ENCODE measurements around the gene CHPF2.

CHPF2 gene

DNA sequence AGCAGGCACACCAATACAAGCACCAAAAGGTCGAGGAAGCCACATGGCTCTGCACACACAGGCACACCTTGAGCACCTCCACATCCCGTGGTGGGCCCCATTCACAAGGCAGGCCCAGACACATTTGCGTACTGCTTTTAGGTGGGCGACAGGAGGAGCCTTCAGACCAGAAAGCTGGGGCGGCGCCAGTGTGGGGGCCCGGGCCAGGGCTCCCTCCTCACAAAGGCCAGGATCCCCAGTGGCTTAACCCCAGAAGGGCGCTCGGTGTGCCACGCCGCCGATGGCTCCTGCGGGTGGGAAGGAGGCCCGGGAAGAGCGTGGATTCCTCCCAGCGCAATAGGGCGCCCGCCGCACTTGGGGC is 19.0 kb downstream of the CHPF2 start (continued):
- TF ChIP-seq ZNF404 (tag by site-specific recombination; IDR thresholded peaks at IDR 0.05) (no peak), ZNF16 (tag by site-specific recombination; IDR thresholded peaks at IDR 0.05; ENCODE audit: low read depth) (no peak), ZNF473 (tag by site-specific recombination; IDR thresholded peaks at IDR 0.05) (no peak), ZNF776 (tag by site-specific recombination; IDR thresholded peaks at IDR 0.05; ENCODE audit: borderline replicate concordance) (no peak), ZNF292 (tag by site-specific recombination; IDR thresholded peaks at IDR 0.05; ENCODE audit: borderline replicate concordance, low read depth) (no peak), SETDB1 (IDR thresholded peaks at IDR 0.05; ENCODE audit: insufficient read length, low read length) (no peak), ZNF140 (tag by site-specific recombination; IDR thresholded peaks at IDR 0.05) (no peak), ZNF155 (tag by site-specific recombination; IDR thresholded peaks at IDR 0.05) (no peak), ZBTB20 (tag by site-specific recombination; IDR thresholded peaks at IDR 0.05) (peak; percentile 69), KLF8 (tag by site-specific recombination; IDR thresholded peaks at IDR 0.05) (peak; percentile 35; the same call in 1 of the 2 replicates), ZNF394 (tag by site-specific recombination; IDR thresholded peaks at IDR 0.05; ENCODE audit: borderline replicate concordance) (no peak), ZNF544 (tag by site-specific recombination; IDR thresholded peaks at IDR 0.05) (no peak), ZNF521 (tag by site-specific recombination; IDR thresholded peaks at IDR 0.05) (no peak), GFI1B (tag by site-specific recombination; IDR thresholded peaks at IDR 0.05) (no peak), ZNF157 (tag by site-specific recombination; IDR thresholded peaks at IDR 0.05) (no peak), ZFHX2 (tag by site-specific recombination; conservative IDR thresholded peaks at IDR 0.05) (peak; percentile 74), ZNF146 (tag by site-specific recombination; IDR thresholded peaks at IDR 0.05) (no peak), ZNF341 (tag by site-specific recombination; IDR thresholded peaks at IDR 0.05; ENCODE audit: low read depth) (peak; percentile 41), ZIC2 (tag by site-specific recombination; IDR thresholded peaks at IDR 0.05) (peak; percentile 43), ZNF610 (tag by site-specific recombination; IDR thresholded peaks at IDR 0.05; ENCODE audit: borderline replicate concordance) (no peak), YY1 (tag by site-specific recombination; IDR thresholded peaks at IDR 0.05) (no peak; the same call in 1 of the 2 replicates), ZNF132 (tag by site-specific recombination; IDR thresholded peaks at IDR 0.05; ENCODE audit: borderline replicate concordance) (no peak), ZNF423 (tag by site-specific recombination; IDR thresholded peaks at IDR 0.05) (no peak)
- TF ChIP-seq, protein P1, sequence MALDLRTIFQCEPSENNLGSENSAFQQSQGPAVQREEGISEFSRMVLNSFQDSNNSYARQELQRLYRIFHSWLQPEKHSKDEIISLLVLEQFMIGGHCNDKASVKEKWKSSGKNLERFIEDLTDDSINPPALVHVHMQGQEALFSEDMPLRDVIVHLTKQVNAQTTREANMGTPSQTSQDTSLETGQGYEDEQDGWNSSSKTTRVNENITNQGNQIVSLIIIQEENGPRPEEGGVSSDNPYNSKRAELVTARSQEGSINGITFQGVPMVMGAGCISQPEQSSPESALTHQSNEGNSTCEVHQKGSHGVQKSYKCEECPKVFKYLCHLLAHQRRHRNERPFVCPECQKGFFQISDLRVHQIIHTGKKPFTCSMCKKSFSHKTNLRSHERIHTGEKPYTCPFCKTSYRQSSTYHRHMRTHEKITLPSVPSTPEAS (tag by site-specific recombination; IDR thresholded peaks at IDR 0.05) = peak; percentile 80
- TF ChIP-seq, protein P2, sequence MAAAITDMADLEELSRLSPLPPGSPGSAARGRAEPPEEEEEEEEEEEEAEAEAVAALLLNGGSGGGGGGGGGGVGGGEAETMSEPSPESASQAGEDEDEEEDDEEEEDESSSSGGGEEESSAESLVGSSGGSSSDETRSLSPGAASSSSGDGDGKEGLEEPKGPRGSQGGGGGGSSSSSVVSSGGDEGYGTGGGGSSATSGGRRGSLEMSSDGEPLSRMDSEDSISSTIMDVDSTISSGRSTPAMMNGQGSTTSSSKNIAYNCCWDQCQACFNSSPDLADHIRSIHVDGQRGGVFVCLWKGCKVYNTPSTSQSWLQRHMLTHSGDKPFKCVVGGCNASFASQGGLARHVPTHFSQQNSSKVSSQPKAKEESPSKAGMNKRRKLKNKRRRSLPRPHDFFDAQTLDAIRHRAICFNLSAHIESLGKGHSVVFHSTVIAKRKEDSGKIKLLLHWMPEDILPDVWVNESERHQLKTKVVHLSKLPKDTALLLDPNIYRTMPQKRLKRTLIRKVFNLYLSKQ (tag by site-specific recombination; IDR thresholded peaks at IDR 0.05; ENCODE audit: borderline replicate concordance) = no peak
- TF ChIP-seq, protein P3, sequence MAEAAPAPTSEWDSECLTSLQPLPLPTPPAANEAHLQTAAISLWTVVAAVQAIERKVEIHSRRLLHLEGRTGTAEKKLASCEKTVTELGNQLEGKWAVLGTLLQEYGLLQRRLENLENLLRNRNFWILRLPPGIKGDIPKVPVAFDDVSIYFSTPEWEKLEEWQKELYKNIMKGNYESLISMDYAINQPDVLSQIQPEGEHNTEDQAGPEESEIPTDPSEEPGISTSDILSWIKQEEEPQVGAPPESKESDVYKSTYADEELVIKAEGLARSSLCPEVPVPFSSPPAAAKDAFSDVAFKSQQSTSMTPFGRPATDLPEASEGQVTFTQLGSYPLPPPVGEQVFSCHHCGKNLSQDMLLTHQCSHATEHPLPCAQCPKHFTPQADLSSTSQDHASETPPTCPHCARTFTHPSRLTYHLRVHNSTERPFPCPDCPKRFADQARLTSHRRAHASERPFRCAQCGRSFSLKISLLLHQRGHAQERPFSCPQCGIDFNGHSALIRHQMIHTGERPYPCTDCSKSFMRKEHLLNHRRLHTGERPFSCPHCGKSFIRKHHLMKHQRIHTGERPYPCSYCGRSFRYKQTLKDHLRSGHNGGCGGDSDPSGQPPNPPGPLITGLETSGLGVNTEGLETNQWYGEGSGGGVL (tag by site-specific recombination; IDR thresholded peaks at IDR 0.05) = no peak
- TF ChIP-seq, protein P4, sequence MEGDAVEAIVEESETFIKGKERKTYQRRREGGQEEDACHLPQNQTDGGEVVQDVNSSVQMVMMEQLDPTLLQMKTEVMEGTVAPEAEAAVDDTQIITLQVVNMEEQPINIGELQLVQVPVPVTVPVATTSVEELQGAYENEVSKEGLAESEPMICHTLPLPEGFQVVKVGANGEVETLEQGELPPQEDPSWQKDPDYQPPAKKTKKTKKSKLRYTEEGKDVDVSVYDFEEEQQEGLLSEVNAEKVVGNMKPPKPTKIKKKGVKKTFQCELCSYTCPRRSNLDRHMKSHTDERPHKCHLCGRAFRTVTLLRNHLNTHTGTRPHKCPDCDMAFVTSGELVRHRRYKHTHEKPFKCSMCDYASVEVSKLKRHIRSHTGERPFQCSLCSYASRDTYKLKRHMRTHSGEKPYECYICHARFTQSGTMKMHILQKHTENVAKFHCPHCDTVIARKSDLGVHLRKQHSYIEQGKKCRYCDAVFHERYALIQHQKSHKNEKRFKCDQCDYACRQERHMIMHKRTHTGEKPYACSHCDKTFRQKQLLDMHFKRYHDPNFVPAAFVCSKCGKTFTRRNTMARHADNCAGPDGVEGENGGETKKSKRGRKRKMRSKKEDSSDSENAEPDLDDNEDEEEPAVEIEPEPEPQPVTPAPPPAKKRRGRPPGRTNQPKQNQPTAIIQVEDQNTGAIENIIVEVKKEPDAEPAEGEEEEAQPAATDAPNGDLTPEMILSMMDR (tag by site-specific recombination; IDR thresholded peaks at IDR 0.05) = 0 out of 2 replicates have a peak, but pooled peaks have one; percentile 13
- TF ChIP-seq, protein P5, sequence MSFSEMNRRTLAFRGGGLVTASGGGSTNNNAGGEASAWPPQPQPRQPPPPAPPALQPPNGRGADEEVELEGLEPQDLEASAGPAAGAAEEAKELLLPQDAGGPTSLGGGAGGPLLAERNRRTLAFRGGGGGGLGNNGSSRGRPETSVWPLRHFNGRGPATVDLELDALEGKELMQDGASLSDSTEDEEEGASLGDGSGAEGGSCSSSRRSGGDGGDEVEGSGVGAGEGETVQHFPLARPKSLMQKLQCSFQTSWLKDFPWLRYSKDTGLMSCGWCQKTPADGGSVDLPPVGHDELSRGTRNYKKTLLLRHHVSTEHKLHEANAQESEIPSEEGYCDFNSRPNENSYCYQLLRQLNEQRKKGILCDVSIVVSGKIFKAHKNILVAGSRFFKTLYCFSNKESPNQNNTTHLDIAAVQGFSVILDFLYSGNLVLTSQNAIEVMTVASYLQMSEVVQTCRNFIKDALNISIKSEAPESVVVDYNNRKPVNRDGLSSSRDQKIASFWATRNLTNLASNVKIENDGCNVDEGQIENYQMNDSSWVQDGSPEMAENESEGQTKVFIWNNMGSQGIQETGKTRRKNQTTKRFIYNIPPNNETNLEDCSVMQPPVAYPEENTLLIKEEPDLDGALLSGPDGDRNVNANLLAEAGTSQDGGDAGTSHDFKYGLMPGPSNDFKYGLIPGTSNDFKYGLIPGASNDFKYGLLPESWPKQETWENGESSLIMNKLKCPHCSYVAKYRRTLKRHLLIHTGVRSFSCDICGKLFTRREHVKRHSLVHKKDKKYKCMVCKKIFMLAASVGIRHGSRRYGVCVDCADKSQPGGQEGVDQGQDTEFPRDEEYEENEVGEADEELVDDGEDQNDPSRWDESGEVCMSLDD (tag by site-specific recombination; IDR thresholded peaks at IDR 0.05) = no peak
- TF ChIP-seq, protein P6, sequence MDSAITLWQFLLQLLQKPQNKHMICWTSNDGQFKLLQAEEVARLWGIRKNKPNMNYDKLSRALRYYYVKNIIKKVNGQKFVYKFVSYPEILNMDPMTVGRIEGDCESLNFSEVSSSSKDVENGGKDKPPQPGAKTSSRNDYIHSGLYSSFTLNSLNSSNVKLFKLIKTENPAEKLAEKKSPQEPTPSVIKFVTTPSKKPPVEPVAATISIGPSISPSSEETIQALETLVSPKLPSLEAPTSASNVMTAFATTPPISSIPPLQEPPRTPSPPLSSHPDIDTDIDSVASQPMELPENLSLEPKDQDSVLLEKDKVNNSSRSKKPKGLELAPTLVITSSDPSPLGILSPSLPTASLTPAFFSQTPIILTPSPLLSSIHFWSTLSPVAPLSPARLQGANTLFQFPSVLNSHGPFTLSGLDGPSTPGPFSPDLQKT (IDR thresholded peaks at IDR 0.05; ENCODE audit: borderline replicate concordance, low read depth, low read length) = no peak
- TF ChIP-seq, protein P7, sequence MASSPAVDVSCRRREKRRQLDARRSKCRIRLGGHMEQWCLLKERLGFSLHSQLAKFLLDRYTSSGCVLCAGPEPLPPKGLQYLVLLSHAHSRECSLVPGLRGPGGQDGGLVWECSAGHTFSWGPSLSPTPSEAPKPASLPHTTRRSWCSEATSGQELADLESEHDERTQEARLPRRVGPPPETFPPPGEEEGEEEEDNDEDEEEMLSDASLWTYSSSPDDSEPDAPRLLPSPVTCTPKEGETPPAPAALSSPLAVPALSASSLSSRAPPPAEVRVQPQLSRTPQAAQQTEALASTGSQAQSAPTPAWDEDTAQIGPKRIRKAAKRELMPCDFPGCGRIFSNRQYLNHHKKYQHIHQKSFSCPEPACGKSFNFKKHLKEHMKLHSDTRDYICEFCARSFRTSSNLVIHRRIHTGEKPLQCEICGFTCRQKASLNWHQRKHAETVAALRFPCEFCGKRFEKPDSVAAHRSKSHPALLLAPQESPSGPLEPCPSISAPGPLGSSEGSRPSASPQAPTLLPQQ (tag by site-specific recombination; IDR thresholded peaks at IDR 0.05) = peak; percentile 98
